Stimulated activated CD8-positive, alpha-beta memory T cell treated with anti-CD3 and anti-CD28 coated beads, Interleukin-7, amount 100 ng/mL, for 48 hours (primary cell): ENCODE measurements around the gene KLK7.

Source experiments
- DNase-seq, 2 donors: peaks; one replicate each; pipeline ENCODE4 v3.0.0-alpha.2; 2020; ENCODE audit warnings: low read depth in 1 of 2; ENCODE audit errors: extremely low read depth in 1 of 2

KLK7 gene

GRCh38 chr19:50939596-50939995, 44.1 kb downstream of the KLK7 start:
- no peak for DNase-seq

GRCh38 chr19:50933640-50934039, 50.1 kb downstream of the KLK7 start:
- DNase-seq: no peak

- no peak for DNase-seq
These were observed 51.0 kb downstream of the KLK7 start for GRCh38 chr19:50932690-50933083.

GRCh38 chr19:50932018-50932689, 51.6 kb downstream of the KLK7 start:
- no peak for DNase-seq

- DNase-seq: no peak
These were observed 52.7 kb downstream of the KLK7 start for GRCh38 chr19:50931023-50931422.

GRCh38 chr19:50928831-50929230, 54.9 kb downstream of the KLK7 start:
- DNase-seq: no peak
